Inferior parietal cortex (tissue), 1 donor: ENCODE data around the gene SLC25A42.
"Not testable (repeated sequence)": the region's sequence is repeated elsewhere in the genome, so short reads cannot be mapped to it uniquely, and the experiment has no call there.

Source experiments
- DNase-seq: peaks from one replicate; pipeline ENCODE4 v3.0.0-alpha.2; 2016; ENCODE audit errors: extremely low spot score

The SLC25A42 gene

GRCh38 chr19:19063183-19064097 lies at the start of gene SLC25A42:
Gene SLC25A42, plus strand, starts transcription at chr19:19063994. Its CDS starts 32,131 bp downstream, at chr19:19096125.
- peak; percentile 99 for DNase-seq

GRCh38 chr19:19021115-19021514 lies 42.7 kb upstream of the SLC25A42 start:
- DNase-seq = peak; percentile 45

- DNase-seq = no peak
Measured at GRCh38 chr19:19022380-19022961, 41.3 kb upstream of the SLC25A42 start.

GRCh38 chr19:19023376-19023775 lies 40.4 kb upstream of the SLC25A42 start:
- not testable (repeated sequence) for DNase-seq

- DNase-seq = no peak
Measured at GRCh38 chr19:19025861-19026260, 37.9 kb upstream of the SLC25A42 start.

- DNase-seq = peak; percentile 9
Measured at GRCh38 chr19:19026299-19026971, 37.4 kb upstream of the SLC25A42 start.

- no peak for DNase-seq
Measured at GRCh38 chr19:19027228-19027627, 36.6 kb upstream of the SLC25A42 start.

GRCh38 chr19:19028526-19028925 lies 35.3 kb upstream of the SLC25A42 start:
- DNase-seq = no peak

- no peak for DNase-seq
Measured at GRCh38 chr19:19031891-19032290, 31.9 kb upstream of the SLC25A42 start.

GRCh38 chr19:19032420-19033175 lies 31.2 kb upstream of the SLC25A42 start:
- DNase-seq = peak; percentile 85

- DNase-seq = no peak
Measured at GRCh38 chr19:19033176-19033425, 30.7 kb upstream of the SLC25A42 start.

GRCh38 chr19:19033426-19034203 lies 30.2 kb upstream of the SLC25A42 start, which contains the start of the genes ARMC6 and SUGP2:
Gene ARMC6, plus strand, starts transcription at chr19:19033603. Its CDS starts 607 bp downstream, at chr19:19034210.
Gene SUGP2, minus strand, starts transcription at chr19:19033517. Its CDS starts 2,446 bp downstream, at chr19:19031071.
- peak; percentile 87 for DNase-seq

GRCh38 chr19:19034204-19034624 lies 29.6 kb upstream of the SLC25A42 start:
- DNase-seq = peak; percentile 49

- DNase-seq = no peak
Measured at GRCh38 chr19:19039901-19040300, 23.9 kb upstream of the SLC25A42 start.

GRCh38 chr19:19040417-19040816 lies 23.4 kb upstream of the SLC25A42 start:
- DNase-seq = no peak

- no peak for DNase-seq
Measured at GRCh38 chr19:19042732-19043280, 21.0 kb upstream of the SLC25A42 start.

GRCh38 chr19:19043481-19043880 lies 20.3 kb upstream of the SLC25A42 start:
- no peak for DNase-seq

GRCh38 chr19:19043881-19044280 lies 19.9 kb upstream of the SLC25A42 start:
- no peak for DNase-seq

- no peak for DNase-seq
Measured at GRCh38 chr19:19049406-19049805, 14.4 kb upstream of the SLC25A42 start.

GRCh38 chr19:19050104-19050503 lies 13.7 kb upstream of the SLC25A42 start:
- DNase-seq = no peak

- DNase-seq = no peak
Measured at GRCh38 chr19:19050731-19051130, 13.1 kb upstream of the SLC25A42 start.
